ENCODE results near the gene NFATC2. TPM values are rescaled to one million over a fixed set of nuclear protein-coding genes. Genes with fewer than 3 reads are reported as not detected.

NFATC2 gene
- total RNA-seq, 1 donor from 2014 or later = 3.9 TPM

DNA sequence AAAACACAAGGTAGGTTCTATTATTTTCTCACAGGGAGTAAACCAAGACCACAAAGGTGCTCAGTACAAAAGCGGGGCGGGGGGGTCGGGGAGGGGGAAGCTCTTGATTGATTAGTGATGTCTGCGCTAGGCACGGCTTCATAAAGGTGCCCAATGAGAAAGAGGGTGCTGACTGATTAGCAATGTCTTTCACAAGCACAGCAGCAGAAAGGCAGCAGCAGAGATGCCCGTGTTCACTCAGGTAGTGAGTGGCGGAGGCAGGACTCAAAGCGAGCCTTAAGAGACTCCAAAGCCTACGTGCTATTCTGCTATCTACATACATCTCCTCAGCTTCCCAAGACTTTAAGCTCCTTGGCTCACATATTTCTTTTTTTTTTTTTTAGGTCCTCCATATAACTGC lies 20.3 kb downstream of the NFATC2 start:
- TF ChIP-seq, protein P1, sequence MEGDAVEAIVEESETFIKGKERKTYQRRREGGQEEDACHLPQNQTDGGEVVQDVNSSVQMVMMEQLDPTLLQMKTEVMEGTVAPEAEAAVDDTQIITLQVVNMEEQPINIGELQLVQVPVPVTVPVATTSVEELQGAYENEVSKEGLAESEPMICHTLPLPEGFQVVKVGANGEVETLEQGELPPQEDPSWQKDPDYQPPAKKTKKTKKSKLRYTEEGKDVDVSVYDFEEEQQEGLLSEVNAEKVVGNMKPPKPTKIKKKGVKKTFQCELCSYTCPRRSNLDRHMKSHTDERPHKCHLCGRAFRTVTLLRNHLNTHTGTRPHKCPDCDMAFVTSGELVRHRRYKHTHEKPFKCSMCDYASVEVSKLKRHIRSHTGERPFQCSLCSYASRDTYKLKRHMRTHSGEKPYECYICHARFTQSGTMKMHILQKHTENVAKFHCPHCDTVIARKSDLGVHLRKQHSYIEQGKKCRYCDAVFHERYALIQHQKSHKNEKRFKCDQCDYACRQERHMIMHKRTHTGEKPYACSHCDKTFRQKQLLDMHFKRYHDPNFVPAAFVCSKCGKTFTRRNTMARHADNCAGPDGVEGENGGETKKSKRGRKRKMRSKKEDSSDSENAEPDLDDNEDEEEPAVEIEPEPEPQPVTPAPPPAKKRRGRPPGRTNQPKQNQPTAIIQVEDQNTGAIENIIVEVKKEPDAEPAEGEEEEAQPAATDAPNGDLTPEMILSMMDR (IDR thresholded peaks at IDR 0.05; ENCODE audit: insufficient read depth, low read depth, low read length) = no peak
- TF ChIP-seq EZH2 (IDR thresholded peaks at IDR 0.05; ENCODE audit: insufficient read depth, low read length) = no peak
- no peaks in the 10 kb centered on the region for H3K27me3 Mint-ChIP-seq (ENCODE audit: low read depth, unreplicated experiment)
- no peak overlapping the region for H3K4me2 ChIP-seq (ENCODE audit: low read length)
- no peaks in the 10 kb centered on the region for H3K9me3 Mint-ChIP-seq (ENCODE audit: unreplicated experiment)
- peaks cover 12% of the 10 kb centered on the region for H3K4me1 Mint-ChIP-seq (ENCODE audit: low read depth, unreplicated experiment)
- DNase-seq (ENCODE audit: low read depth) (no peak), FAIRE-seq (no peak)
- no peak overlapping the region for H3K4me3 ChIP-seq (ENCODE audit: insufficient read depth, low read depth, low read length)
- peaks cover 16% of the 10 kb centered on the region for H4K20me1 ChIP-seq (ENCODE audit: insufficient read depth, low read length)
- peaks cover 5% of the 10 kb centered on the region for H3K79me2 ChIP-seq (ENCODE audit: insufficient read depth, low read length)
- H3K27me3 ChIP-seq (ENCODE audit: insufficient read depth, low read length) = no peaks in the 10 kb centered on the region
- H3K36me3 ChIP-seq (ENCODE audit: insufficient read depth, low read length) = no peaks in the 10 kb centered on the region
- H2AFZ ChIP-seq (ENCODE audit: low read depth, low read length) = no peak overlapping the region
- H3K9me3 ChIP-seq (ENCODE audit: insufficient read depth, low read depth, low read length) = no peaks in the 10 kb centered on the region
- no peak overlapping the region for H3K9ac ChIP-seq (ENCODE audit: low read length)
- H3K27ac ChIP-seq (ENCODE audit: low read depth, low read length) = no peak overlapping the region
- H3K4me3 Mint-ChIP-seq (ENCODE audit: unreplicated experiment) = no peak overlapping the region
- H3K27ac Mint-ChIP-seq (ENCODE audit: unreplicated experiment) = no peak overlapping the region
- H3K4me1 ChIP-seq (ENCODE audit: insufficient read depth, low read length) = peaks cover 4% of the 10 kb centered on the region
- H3K36me3 Mint-ChIP-seq (ENCODE audit: low read depth, unreplicated experiment) = no peaks in the 10 kb centered on the region

DNA sequence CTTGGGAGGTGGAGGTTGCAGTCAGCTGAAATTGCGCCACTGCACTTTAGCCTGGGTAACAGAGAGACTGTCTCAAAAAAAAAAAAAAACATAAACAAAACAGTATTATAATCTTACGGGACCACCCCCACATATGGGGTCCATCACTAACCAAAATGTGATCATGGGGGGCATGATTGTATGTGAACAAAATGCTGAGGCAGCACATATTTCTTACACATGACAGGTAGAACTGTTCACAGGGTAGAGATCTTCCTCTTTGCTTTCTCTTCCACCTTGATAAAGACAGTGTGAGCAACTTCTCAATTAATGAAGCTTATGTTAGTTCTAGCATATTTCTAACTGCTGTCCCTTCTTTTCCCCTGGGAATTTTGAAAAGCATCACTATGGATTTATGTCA lies 24.7 kb downstream of the NFATC2 start:
- no peaks in the 10 kb centered on the region for H3K79me2 ChIP-seq (ENCODE audit: insufficient read depth, low read length)
- H3K4me1 ChIP-seq (ENCODE audit: insufficient read depth, low read length) = no peaks in the 10 kb centered on the region
- H4K20me1 ChIP-seq (ENCODE audit: insufficient read depth, low read length) = peaks cover 16% of the 10 kb centered on the region
- H3K27ac Mint-ChIP-seq (ENCODE audit: unreplicated experiment) = no peak overlapping the region
- no peaks in the 10 kb centered on the region for H3K9me3 Mint-ChIP-seq (ENCODE audit: unreplicated experiment)
- no peak overlapping the region for H3K27ac ChIP-seq (ENCODE audit: low read depth, low read length)
- H3K4me3 Mint-ChIP-seq (ENCODE audit: unreplicated experiment) = no peak overlapping the region
- FAIRE-seq (no peak), DNase-seq (ENCODE audit: low read depth) (no peak)
- H3K36me3 ChIP-seq (ENCODE audit: insufficient read depth, low read length) = no peaks in the 10 kb centered on the region
- H3K4me1 Mint-ChIP-seq (ENCODE audit: low read depth, unreplicated experiment) = peaks cover 3% of the 10 kb centered on the region
- H3K9ac ChIP-seq (ENCODE audit: low read length) = no peak overlapping the region
- TF ChIP-seq, protein P1 (IDR thresholded peaks at IDR 0.05; ENCODE audit: insufficient read depth, low read depth, low read length) = no peak
- no peak for TF ChIP-seq EZH2 (IDR thresholded peaks at IDR 0.05; ENCODE audit: insufficient read depth, low read length)
- H3K4me2 ChIP-seq (ENCODE audit: low read length) = no peak overlapping the region
- H3K9me3 ChIP-seq (ENCODE audit: insufficient read depth, low read depth, low read length) = no peaks in the 10 kb centered on the region
- H3K27me3 Mint-ChIP-seq (ENCODE audit: low read depth, unreplicated experiment) = no peaks in the 10 kb centered on the region
- peaks cover 3% of the 10 kb centered on the region for H3K36me3 Mint-ChIP-seq (ENCODE audit: low read depth, unreplicated experiment)
- no peak overlapping the region for H2AFZ ChIP-seq (ENCODE audit: low read depth, low read length)
- H3K4me3 ChIP-seq (ENCODE audit: insufficient read depth, low read depth, low read length) = no peak overlapping the region
- H3K27me3 ChIP-seq (ENCODE audit: insufficient read depth, low read length) = no peaks in the 10 kb centered on the region

DNA sequence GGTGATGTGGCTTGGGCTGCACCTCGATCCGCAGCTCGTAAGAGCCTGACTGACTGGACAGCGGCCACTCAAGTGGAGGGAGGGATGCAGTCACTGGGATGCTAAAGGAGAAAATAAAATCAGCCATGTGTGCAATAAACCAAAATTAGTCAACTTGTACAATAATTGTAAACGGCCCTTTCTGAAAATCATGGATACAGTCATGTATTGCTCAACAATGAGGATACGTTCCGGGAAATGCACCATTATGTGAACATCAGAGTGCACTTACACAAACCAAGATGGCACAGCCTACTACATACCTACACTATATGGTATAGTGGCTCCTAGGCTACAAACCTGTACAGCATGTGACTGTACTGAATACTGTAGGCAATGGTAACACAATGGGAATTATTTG lies 25.7 kb downstream of the NFATC2 start:
- DNase-seq (ENCODE audit: low read depth) = no peak
- no peaks in the 10 kb centered on the region for H3K9me3 Mint-ChIP-seq (ENCODE audit: unreplicated experiment)
- Histone ChIP-seq H3K27me3 (ENCODE audit: insufficient read depth, low read length) (no peaks in the 10 kb centered on the region), H3K9ac (ENCODE audit: low read length) (no peak overlapping the region), H4K20me1 (ENCODE audit: insufficient read depth, low read length) (peaks cover 21% of the 10 kb centered on the region), H3K27ac (ENCODE audit: low read depth, low read length) (no peak overlapping the region), H3K9me3 (ENCODE audit: insufficient read depth, low read depth, low read length) (no peaks in the 10 kb centered on the region), H3K4me1 (ENCODE audit: insufficient read depth, low read length) (no peaks in the 10 kb centered on the region), H3K36me3 (ENCODE audit: insufficient read depth, low read length) (no peaks in the 10 kb centered on the region), H3K4me3 (ENCODE audit: insufficient read depth, low read depth, low read length) (no peak overlapping the region), H2AFZ (ENCODE audit: low read depth, low read length) (no peak overlapping the region), H3K4me2 (ENCODE audit: low read length) (no peak overlapping the region), H3K79me2 (ENCODE audit: insufficient read depth, low read length) (no peaks in the 10 kb centered on the region)
- FAIRE-seq = no peak
- no peak overlapping the region for H3K4me3 Mint-ChIP-seq (ENCODE audit: unreplicated experiment)
- H3K27ac Mint-ChIP-seq (ENCODE audit: unreplicated experiment) = no peak overlapping the region
- H3K36me3 Mint-ChIP-seq (ENCODE audit: low read depth, unreplicated experiment) = peaks cover 3% of the 10 kb centered on the region
- no peak for TF ChIP-seq EZH2 (IDR thresholded peaks at IDR 0.05; ENCODE audit: insufficient read depth, low read length)
- TF ChIP-seq, protein P1 (IDR thresholded peaks at IDR 0.05; ENCODE audit: insufficient read depth, low read depth, low read length) = no peak
- H3K27me3 Mint-ChIP-seq (ENCODE audit: low read depth, unreplicated experiment) = no peaks in the 10 kb centered on the region
- H3K4me1 Mint-ChIP-seq (ENCODE audit: low read depth, unreplicated experiment) = peaks cover 9% of the 10 kb centered on the region

Measured in astrocyte (in vitro differentiated cells and primary cell).